Fibroblast of skin of back (primary cell): Measurements from ENCODE around the gene CREBBP. TPM values are rescaled to one million over a fixed set of nuclear protein-coding genes. Genes with fewer than 3 reads are reported as not detected.
"Not testable (repeated sequence)": the region's sequence is repeated elsewhere in the genome, so short reads cannot be mapped to it uniquely, and the experiment has no call there.

Experiments used
- DNase-seq: peaks from one replicate; pipeline ENCODE4 v3.0.0-alpha.2; 2013
- polyA plus RNA-seq, 2 experiments: library from polyadenylated mRNA; unstranded; fragments of 120-200 nt; gene quantifications; one replicate each; pipeline ENCODE4 v1.2.1, GENCODE V29; 2013; ENCODE audit not compliant: insufficient read length in 2 of 2

CREBBP gene
- 30.7 TPM for polyA plus RNA-seq (2013, experiment 1 of 2; ENCODE audit: insufficient read length)
- 29.6 TPM for polyA plus RNA-seq (2013, experiment 2 of 2; ENCODE audit: insufficient read length)

DNA sequence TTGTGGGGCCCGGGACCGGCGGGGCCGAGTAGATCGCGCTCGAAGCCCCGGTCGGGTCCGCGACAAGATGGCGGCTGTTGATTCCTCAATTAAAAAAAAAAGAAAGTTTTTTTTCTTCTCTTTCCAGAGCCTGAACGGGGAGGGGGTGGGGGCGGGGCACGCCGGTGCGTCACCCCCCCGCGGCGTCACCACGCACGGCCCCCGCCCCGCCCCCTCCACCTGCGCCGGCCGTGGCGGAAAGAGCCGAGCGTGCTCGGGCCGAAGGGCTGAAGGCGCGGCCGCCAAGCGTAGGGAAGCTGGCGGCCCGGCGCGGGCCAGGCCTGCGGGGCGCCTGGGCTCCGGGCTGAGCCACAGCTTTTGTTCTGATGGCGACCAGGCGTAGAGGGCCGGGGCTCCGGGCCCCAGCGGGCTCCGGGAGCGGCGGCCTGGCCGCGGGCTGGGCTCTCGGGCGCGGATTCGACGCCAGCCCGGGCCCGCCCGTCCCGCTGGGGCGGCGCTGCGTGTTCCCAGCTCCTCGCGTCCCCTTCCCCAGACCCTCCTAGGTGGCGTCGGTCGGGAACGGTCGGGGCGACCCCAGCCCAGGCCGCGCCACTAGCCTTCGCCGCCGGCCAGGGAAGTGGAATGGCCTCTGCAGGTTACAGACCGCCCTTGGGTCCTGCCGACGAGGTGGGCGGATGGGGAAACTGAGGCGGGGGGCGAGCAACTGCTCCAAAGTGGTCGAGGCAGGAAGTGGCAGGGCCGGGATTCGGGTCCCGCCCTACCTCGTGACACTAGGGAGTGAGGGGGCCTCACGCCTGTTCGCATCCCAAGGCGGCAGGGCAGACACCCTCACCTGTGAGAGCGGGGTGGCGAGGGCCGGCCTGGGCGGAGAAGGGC, at the start of gene CREBBP:
Gene CREBBP (minus strand): TSS at position 91 of the 876 bp plus-strand sequence. CDS start 797 bp downstream, outside the sequence.
- peak; percentile 85 for DNase-seq

DNA sequence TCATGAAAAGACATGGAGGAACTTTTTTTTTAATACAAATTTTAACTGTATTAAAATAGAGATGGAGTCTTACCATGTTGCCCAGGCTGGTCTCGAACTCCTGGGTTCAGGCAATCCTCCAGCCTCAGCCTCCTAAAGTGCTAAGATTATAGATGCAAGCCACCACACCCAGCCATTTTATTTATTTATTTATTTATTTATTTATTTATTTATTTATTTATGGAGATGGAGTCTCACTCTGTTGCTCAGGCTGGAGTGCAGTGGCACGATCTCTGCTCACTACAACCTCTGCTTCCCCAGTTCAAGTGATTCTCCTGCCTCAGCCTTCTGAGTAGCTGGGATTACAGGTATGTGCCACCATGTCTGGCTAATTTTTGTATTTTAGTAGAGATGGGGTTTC, 46.6 kb upstream of the CREBBP start:
- DNase-seq, result not testable (repeated sequence)

DNA sequence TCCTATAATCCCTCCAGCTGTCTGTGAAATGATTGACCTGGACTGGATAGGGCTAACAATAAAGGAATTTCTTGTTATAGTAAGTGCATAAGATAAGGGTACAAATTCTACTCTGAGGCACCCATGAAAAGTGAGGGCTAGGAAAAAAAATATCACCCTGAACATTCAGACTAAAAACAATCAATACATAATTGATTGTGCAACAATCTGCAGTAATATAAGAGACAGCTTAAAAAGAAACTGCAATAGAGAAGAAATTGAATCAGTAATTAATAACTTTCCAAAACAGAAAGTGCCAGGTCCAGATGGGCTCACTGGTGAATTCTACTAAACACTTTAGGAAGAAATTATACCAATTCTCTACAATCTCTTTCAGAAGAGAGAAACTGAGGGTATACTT, 44.2 kb upstream of the CREBBP start:
- no peak for DNase-seq

DNA sequence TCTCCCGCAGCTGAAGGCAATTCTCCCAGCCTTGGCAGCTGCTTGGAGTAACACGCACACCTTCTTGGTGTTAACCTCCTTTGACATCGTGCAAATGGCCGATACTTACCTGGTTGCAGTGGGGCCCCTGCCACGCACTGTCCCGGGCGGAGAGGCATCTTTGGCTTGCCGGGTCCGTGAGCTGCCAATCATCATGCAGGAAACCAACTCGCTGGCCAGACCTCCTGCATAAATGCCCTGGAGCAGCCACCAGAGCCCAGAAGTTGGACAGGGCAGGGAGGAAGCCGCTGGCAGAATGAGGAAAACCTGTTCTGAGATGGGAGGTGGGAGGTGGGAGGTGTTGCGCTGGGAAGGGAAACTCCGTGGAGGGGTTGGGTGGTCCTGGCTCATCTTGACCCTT, 41.7 kb upstream of the CREBBP start:
- no peak for DNase-seq

DNA sequence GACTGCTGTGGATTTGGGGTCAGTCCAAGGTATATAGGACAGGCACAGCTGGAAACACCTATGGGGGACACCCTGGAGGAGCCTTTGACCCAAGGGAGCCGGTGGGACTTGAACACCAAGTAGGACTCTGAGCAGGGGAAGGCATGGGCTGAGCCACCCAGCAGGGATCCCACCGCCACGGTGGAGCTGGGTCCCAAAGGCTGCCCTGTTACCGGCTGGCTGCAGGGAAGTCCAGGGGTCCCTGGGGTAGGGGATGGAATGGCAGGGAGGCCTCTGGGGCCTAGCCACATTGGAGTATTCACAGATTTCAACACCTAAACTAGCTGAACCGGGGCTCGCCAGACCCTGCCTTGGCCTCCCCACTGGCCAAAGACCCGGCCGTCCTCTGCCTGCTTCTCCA, 39.7 kb upstream of the CREBBP start:
- DNase-seq, result no peak

DNA sequence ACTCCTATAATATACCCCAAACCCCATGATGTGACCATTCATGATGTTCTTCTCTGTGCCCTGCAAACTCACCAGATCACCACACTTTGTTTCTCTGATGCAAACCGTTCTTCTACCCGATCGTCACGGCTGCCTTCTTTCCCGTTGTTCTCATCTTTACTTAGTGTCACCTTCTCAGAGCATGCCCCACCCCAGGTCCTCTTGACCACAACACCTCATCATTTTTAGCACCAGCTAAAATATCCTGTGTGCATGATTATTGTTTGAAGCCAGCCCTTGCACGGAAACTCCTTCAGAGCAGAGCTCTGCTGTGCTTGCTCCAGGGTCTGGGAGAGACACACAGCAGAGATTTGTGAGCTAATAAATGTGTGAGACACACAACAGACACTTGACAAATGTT, 38.9 kb upstream of the CREBBP start:
- no peak for DNase-seq

DNA sequence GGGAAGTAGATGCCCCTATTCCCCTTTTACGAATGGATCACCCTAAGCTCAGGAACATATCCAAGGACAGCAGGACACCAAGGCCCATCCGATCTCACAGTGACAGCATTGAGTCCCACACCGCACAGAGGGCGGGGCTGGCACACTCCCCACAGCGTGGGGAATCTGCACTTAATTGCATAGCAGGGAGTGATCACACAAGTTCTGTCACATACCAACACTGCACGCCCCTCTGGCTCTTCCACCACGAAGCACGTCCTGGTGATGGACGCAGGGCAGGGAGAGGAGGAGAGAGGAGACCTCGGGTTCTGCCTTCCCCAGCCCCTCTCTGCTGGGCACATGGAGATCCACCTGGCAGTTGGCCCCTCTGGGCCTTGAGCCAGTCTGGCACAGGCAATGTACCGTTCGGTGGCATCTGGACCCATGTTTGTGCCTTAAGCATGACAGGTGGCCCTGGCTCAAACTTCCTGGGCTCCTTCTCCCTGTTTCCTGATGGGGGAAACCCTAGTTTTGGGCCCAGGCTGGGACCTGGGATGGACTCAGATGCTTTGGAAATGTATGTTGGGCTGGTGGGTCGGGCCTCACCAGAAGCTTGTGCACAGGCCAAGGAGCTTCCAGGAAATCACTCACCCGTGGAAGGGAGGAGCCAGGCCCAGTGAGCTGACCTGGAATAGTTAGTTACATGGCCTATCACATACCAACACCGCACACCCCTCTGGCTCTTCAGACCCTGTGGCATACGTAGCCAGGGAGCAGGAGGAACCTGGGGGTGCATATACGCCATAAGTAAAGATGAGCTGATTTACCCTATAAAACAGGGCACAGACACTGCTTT, 35.1 kb upstream of the CREBBP start:
- no peak for DNase-seq

DNA sequence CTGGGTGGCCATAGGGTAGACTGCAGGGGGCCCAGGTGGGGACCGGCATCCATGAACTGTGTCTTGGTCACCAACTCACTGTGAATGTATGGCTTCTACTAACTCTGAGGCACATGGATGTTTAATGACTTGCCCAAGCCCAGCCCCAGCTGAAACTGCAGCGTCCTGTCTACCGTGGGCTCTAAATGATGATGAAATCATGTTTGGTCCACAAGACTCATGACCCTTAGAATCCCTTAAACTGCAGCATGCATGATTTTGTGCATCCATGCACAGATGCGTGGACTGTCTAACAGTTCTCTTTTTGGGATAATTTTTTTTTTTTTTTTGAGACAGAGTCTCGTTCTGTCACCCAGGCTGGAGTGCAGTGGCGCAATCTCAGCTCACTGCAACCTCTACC, 32.4 kb upstream of the CREBBP start:
- DNase-seq, result no peak

DNA sequence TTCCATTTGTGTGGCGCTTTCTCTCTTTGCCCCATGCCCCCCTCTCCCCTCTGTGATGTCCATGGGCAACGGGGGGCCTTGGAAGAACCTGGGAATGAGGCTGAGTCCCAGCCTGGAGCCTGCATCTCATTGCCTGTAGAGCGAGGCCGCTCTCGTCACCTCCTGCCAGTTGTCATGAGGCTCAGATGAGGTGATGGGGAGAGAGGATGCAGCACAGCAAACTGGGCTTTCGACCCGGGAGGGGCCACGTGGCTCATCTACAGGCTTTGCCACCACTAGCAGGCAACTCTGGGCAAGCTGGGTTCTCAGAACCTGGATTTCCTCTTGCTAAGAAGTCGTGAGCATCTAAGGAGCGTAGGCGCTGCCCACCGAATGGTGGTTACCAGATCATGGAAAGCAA, 31.9 kb upstream of the CREBBP start:
- no peak for DNase-seq

DNA sequence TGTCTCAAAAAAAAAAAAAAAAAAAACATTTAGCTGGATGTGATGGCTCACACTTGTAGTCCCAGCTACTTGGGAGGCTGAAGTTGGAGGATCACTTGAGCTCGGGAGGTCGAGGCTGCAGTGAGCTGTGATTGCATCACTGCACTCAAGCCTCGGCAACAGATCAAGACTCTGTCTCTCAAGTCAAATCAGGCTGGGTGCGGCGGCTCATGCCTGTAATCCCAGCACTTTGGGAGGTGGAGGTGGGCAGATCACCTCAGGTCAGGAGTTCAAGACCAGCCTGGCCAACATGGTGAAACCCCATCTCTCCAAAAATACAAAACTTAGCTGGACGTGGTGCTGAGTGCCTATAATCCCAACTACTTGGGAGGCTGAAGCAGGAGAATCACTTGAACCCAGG, 31.2 kb upstream of the CREBBP start:
- not testable (repeated sequence) for DNase-seq

DNA sequence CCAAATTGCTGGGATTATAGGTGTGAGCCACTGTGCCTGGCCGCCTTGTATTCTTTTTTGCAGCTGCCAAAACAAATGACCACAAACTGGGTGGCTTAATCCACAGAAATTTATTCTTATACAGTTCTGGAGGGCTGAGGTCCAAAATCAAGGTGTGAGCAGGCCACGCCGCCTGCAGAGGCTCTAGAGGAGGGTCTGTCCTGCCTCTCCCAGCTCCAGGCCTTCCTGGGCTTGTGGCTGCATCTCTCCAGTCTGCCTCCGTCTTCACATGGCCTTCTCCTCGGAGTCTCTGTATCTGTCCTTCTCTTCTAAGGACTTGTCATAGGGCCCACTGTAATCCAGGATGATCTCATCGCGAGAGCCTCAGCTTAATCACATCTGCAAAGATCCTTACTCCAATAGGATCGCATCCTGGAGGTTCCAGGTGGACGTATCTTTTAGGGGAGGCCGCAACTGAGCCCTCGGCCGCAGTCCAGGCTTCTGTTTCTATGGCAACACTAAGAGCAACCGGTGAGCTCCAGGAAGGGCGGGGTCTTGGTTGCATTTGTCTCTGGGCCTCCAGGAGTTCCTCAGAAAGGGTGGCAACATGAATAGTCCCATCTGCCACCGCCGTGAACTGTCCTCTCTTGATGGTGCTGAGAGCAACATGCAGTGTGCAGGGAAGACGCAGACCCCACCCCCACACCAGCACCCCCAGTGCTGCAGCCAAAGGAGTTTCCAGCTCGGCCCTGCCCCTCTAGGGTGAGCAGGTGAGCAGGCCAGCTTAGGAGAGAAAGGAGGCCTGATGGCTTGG, 29.5 kb upstream of the CREBBP start:
- no peak for DNase-seq

DNA sequence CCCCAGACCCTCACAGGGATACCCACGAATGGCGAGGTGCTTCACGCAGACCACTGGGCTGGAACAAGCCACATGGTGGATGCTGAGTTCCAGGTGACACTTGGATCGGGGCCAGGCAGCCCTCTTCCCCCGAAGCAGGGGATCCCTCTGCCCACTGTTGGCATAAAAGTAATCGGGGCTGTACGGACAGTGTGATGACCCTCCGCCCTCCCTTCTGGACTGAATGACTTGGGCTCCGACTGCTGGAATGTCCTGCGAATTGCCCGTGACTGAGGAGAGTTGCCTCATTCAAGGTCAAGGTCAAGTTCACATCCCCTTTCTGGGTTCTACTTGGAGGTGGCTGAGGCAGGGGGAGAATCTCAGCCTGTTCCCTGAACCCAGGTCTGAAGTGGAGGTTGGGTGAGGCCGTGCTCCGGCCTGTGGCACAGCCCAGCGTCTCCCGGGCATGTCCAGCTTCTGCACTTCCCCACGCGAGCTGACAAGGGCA, 28.5 kb upstream of the CREBBP start:
- no peak for DNase-seq

DNA sequence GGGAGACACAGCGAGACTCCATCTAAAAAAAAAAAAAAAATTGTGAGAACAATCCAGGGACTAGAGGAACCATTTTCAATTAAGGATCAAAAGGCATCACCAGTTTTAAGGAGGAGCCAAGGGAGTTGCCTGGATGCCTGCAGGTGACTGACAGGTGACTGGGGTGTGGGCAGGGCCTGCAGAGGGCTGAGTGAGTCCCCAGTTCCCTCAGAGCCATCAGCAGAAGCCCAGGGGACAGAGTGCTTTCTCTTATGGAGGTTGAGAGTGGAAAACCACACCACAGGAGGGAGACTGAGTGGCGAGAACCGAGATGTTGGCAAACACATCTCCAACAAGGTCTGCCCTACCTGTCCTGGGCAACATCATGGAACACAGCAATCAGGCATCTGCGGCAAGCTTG, 27.1 kb upstream of the CREBBP start:
- DNase-seq, result no peak

DNA sequence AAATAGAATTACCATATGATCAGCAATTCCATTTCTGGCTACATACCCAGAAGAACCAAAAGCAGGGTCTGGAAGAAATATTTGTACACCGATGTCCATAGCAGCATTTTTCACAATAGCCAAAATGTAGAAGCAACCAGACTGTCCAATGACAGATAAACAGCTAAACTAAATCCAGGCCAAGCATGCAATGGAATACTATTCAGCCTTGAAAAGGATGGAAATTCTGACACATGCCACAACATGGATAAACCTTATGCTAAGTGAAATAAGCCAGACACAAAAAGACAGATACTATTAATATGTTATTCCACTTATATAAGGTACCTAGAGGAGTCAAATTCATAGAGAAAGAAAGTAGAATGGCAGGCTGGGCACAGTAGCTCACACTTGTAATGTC, 25.9 kb upstream of the CREBBP start:
- DNase-seq, result no peak

DNA sequence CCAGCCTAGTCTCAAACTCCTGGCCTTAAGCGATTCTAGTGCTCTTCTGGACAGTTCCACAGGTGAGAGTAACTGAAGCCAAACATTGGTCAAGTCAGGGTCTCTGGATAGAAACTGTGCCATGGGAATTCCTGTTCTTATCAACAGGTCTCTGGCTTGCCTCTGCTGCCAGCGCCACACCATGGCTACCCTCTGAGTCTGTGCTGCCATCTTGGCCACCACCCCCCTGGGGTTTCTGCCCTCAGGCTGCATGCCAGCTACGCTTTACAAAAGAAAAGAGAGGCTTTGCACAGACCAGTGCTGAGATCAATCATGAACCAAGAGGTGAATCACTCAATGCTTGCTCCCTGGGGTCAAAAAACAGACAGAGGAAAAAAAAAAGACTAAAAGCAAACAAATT, 24.4 kb upstream of the CREBBP start:
- DNase-seq, result no peak

DNA sequence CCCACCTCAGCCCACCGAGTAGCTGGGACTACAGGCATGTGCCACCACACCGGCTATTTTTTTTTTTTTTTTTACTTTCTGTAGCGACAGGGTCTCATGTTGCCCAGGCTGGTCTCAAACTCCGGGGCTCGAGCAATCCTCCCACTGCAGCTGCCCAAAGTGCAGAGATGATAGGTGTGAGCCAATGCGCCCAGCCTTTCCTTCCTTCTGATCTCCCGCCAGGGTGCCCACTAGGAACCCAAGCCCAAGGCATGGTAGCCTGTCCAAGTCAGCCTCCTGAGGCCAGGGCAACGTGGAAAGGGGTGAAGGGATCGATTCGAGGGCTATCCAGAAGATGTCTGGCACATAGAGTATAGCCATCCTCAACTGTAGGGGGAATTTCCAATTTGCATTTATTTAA, 9.6 kb upstream of the CREBBP start:
- DNase-seq, result no peak

DNA sequence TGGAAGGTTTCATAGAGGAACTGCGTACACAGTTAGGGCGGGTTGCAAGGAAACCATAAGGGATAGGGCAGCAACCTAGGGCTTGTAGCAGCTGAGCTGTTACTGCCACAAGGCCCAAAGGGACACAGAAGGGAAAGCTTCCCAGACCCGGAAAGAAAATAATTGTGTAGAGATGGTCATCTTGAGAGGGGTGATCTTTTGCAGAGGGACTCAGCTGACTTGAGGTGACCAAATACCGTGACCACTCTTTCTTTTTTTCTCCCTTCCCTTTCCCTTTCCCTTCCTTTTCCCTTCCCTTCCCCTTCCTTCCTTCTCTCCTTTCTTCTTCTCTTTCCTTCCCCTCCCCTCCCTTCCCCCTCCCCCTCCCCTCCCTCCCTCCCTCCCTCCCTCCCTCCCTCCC, 8.5 kb upstream of the CREBBP start:
- DNase-seq, result no peak

DNA sequence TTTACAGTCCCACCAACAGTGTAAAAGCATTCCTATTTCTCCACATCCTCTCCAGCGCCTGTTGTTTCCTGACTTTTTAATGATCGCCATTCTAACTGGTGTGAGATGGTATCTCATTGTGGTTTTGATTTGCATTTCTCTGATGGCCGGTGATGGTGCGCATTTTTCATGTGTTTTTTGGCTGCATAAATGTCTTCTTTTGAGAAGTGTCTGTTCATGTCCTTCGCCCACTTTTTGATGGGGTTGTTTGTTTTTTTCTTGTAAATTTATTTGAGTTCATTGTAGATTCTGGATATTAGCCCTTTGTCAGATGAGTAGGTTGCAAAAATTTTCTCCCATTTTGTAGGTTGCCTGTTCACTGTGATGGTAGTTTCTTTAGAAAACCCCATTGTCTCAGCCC, 5.5 kb upstream of the CREBBP start:
- not testable (repeated sequence) for DNase-seq

DNA sequence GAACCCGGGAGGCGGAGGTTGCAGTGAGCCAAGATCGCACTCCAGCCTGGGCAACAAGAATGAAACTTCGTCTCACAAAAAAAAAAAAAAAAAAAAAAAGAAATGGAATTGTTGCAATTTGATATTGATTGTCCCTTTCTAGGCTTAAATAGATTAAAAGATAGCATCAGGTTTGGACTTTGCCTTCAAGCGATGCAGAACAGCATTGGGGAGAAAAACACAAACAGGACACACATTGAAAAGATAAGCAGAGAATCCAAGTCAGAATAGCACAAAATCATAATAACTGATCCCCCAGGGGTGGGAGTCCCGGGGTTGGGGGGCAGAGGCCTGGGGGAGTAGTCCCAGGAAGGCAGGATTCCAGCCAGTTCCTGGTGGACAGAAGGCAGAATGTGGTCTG, 3.9 kb upstream of the CREBBP start:
- no peak for DNase-seq

DNA sequence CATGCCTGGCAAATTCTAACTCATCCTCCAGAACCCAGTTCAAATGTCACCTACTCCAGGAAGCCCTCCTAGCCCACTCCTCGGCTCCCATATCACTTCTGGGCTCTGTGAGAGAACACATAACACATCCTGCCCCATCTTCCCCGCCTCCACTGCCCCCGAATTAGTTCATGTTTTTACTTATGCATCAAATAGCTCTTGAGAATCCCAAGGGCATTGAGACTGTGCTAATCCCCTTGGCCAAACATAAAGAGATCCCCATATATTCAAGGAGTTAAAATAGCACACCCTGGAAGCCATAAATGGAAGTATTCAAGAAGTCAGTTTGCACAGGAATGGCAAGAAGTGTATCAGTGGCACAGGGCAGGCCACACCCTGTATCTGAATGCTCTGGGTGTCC, 2.0 kb upstream of the CREBBP start:
- DNase-seq, result no peak

DNA sequence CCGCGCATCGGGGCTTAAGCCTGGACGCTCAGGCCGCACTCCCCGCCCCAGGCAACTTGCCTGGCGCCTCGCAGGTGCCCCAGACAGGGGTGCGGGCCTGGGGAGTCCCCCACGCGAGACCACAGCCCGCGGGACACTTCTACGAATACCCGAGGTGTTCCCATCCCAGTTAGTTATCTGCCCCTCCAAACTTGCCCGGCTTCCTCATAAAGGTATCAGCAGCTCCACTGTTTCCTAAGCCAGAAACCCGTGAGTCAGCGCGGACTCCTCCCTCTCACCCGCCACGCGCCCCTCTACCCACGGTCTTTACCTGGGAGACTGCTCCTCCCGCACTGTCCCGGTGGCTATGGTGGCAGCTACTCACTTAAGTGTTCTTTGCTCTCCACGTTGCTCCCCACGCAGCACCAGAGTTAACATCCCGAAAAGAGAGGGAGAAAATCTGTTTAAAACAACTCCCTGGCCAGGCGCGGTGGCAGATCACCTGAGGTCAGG, 1.0 kb upstream of the CREBBP start:
- no peak for DNase-seq

DNA sequence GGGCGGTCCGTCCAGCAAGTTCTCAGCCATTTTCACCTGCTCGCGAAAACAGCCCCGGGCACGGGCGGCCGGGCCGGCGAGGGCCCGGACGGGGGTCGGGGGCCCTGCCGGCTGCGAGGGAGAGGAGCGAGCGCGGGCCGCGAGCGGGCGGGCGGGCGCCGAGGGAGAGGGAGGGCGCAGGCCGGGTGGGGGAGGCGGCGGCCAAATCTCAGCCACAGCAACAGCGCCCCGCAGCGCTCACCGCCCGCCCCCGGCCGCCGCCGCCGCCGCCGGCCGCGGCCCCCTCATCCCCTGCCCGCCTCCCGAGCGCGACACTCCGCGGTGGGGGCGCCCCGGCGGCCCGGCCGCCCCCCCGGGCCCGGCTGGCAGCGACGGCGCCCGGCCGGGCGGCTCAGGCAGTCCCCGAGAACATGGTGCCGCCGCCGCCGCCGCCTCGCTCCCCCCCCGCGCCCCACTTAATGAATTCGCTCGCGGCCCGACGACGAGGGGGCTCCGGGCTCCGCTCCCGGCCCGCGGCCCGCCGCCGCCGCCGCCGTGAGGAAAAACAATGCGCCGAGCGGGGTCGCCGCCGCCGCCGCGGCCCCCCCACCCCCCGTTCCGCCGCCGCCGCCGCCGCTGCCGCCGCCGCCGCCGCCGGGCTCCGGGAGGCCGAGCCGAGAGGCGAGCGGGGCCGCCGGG, 487 bp downstream of the CREBBP start:
- peak; percentile 67 for DNase-seq
